DMS 273 (cell line): ENCODE measurements around the gene FGD6.
"Not testable (repeated sequence)": the region's sequence is repeated elsewhere in the genome, so short reads cannot be mapped to it uniquely, and the experiment has no call there.

Experiments used
- DNase-seq: peaks from one replicate; lab custom pipeline; 2025; ENCODE audit not compliant: unreplicated experiment; lab: John Stamatoyannopoulos, UW

FGD6 gene

DNA sequence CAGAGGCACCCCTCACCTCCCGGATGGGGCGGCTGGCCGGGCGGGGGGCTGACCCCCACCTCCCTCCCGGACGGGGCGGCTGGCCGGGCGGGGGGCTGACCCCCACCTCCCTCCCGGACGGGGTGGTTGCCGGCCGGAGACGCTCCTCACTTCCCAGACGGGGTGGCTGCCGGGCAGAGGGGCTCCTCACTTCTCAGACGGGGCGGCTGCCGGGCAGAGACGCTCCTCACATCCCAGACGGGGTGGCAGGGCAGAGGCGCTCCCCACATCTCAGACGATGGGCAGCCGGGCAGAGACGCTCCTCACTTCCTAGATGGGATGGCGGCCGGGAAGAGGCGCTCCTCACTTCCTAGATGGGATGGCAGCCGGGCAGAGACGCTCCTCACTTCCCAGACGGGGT lies 18.4 kb upstream of the FGD6 start:
- DNase-seq = not testable (repeated sequence)

DNA sequence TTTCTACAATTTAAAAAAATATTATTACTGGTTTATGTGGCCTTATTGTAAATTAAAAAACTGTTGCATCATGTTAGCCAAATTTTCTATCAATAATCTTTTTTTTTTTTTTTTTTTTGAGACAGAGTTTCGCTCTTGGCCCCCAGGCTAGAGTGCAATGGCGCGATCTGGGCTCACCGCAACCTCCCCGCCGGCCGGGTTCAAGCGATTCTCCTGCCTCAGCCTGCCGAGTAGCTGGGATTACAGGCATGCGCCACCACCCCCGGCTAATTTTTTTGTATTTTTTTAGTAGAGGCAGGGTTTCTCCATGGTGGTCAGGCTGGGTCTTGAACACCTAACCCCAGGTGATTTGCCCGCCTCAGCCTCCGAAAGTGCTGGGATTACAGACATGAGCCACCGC lies 16.9 kb upstream of the FGD6 start:
- DNase-seq = not testable (repeated sequence)

DNA sequence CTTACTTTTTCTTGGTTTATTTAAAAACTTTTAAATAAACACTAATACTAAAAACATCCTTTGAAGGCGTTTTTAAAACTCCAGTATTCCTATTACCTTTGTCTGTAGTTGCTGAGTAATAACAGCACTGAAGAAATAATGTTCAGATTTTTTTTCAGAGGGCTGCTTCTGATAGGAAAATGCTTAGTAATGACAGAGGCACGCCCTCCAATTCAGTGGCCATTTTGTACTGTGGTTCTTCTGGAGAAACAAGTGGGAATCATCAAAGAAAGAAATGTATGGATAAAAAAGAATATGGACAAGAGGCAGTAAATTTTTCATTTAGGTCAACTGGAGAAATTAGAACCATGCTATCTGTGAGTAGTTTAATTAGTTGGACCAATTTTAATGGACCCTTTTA lies 13.9 kb upstream of the FGD6 start:
- peak; percentile 12 for DNase-seq

DNA sequence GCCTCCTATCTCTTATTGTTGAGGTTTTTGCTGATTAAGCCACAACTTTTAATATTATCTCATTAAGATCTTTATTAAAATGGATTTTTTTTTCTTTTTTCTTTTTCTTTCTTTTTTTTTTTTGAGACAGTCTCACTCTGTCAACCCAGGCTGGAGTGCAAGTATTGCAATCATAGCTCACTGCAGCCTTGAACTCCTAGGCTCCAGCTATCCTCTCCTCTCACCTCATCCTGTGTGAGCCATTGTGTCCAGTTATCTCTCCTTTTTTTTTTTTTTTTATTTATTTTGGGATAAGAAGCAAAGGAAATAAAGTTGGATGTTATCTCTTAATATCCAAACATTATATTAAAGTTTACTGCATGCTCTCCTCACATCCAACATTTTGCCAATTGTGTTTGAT lies 13.0 kb upstream of the FGD6 start:
- no peak for DNase-seq

DNA sequence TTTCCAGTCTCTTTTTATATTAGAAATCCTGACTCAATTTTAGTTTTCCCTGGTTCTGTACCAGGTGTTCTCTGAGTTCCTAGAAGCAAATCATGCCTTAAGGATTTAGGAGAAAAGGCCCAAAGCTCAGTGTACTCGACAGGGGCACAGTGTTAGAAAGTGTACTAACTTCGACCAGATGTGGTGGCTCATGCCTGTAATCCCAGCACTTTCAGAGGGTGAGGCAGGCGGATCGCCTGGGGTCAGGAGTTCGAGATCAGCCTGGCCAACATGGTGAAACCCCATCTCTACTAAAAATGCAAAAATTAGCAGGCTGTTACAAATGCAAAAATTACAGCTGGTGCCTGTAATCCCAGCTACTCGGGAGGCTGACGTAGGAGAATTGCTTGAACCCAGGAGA lies 12.4 kb upstream of the FGD6 start:
- DNase-seq = no peak

DNA sequence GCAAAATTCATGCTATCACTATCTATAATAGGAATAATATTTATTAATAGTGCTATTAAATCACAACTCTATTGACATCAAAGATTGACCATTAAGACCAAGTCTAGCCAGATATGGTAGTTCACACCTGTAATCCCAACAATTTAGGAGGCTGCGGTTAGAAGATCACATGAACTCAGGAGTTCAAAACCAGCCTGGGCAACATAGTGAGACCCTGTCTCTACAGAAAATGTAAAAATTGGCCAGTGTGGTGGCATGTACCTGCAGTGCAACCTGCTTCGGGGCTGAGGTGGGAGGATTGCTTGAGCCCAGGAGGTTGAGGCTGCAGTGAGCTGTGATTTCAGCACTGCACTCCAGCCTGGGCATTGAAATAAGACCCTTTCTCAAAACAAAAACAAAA lies 11.3 kb upstream of the FGD6 start:
- no peak for DNase-seq

DNA sequence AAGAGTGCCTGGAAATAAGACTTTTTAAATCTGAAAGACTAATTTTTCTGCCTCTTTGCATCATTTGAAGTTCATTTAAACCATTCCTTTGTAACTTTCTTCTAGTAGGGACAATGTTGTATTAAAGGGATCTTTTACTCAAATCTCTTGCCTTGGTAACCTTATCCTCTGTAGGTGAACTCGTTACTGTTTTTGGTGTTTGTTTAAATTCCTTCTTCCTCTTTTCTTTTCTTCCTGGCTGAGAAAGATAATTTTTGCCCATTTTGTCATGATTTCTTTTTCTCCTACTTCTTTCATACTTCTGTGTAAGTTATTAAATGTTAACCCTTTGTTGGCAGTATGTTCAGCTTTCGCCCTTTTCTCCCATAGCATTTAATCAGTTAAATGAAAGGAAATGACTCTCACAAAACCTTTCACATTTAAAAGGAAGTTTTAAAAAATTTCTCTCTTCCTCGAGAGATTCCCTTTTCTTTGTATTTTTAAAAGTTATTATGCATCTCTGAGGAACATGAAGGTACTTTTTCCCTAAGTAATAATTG lies 10.6 kb upstream of the FGD6 start:
- DNase-seq = no peak

DNA sequence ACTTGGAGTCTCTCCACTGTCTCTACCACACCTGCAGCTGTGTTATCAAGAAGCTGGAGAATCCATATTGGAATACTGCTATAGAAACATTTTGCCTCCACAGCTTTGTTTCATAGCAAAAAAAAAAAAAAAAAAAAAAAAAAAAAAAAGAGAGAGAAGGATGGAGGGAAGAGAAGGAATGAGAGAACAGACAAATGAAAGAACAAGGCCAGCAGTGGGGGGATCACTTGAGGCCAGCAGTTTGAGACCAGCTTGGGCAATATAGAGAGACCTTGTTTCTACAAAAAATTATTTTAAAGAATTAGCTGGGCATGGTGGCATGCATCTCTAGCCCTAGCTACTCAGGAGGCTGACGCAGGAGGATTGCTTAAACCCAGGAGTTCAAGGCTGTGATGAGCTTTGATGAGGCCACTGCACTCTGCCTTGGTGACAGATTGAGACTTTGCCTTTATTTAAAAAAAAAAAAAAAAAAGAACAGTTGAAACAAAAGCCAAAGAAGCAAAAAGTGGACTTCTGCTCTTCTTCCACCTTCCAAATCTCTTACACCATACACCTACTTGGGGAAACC lies 8.5 kb upstream of the FGD6 start:
- no peak for DNase-seq

DNA sequence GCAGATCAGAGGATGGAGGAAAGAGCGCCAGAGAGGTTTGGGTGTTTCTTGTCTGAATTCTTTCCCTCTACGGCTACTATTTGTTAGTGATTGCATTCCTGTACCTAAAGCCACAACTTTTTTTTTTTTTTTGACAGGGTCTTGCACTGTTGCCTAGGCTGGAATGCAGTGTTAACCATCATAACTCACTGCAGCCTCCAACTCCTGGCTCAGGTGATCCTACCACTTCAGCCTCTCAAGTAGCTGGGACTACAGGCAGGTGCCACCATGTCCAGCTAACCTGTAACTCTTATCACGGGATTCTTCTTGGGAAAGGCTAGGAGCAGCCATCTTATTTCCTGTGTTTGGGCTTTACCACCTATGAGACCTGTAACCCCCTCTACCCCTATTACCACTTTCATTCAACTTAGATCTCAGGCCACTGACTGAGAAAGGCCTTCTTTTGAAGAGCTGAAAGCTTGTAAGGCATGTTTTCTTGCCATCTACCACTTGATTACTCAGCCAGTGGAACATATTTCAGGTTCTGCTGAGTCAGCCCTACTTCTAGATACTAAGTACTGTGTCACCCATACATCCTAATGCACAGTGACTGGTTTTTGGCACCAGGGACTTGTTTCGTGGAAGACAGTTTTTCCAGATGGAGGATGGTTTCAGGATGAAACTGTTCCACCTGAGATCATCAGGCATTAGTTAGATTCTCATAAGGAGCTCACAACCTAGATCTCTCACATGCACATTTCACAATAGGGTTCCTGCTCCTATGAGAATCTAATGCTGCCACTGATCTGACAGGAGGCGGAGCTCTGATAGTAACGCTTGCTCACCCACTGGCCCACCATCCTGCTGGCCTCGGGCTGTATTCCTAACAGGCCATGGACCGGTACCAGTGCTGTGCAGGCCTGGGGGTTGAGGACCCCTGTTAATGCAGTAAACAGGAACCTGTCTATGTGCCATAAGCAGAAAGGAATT lies 7.2 kb upstream of the FGD6 start:
- DNase-seq = no peak

DNA sequence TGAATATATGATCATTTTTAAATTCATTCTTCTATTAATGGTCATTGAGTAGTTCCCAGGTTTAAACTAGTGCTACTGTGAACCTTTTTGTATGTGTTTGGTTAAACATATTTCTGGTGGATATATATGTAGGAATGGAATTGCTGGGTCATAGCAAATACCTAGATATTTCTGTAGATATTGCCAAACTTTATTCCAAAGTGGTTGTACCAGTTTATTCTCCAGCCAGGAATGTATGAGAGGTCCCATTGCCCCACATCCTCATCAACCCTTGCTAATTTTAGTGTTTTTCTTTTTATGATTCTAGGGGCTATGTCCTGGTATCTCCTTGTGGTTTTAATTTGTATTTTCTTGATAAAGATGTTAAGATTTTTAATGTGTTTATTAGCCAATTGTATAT lies 3.5 kb upstream of the FGD6 start:
- DNase-seq = no peak

DNA sequence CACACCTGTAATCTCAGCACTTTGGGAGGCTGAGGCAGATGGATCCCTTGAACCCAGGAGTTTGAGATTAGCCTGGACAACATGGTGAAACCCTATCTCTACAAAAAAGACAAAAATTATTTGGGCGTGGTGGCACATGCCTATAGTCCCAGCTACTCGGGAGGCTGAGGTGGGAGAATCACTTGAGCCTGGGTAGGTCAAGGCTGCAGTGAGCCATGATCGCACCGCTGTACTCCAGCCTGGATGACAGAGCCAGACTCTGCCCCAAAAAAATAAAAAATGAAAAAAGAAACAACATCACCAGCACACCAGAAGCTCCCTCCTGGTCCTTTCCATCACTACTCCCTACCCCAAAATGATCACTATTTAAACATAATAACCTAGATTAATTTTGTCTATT lies 2.9 kb upstream of the FGD6 start:
- DNase-seq = no peak

DNA sequence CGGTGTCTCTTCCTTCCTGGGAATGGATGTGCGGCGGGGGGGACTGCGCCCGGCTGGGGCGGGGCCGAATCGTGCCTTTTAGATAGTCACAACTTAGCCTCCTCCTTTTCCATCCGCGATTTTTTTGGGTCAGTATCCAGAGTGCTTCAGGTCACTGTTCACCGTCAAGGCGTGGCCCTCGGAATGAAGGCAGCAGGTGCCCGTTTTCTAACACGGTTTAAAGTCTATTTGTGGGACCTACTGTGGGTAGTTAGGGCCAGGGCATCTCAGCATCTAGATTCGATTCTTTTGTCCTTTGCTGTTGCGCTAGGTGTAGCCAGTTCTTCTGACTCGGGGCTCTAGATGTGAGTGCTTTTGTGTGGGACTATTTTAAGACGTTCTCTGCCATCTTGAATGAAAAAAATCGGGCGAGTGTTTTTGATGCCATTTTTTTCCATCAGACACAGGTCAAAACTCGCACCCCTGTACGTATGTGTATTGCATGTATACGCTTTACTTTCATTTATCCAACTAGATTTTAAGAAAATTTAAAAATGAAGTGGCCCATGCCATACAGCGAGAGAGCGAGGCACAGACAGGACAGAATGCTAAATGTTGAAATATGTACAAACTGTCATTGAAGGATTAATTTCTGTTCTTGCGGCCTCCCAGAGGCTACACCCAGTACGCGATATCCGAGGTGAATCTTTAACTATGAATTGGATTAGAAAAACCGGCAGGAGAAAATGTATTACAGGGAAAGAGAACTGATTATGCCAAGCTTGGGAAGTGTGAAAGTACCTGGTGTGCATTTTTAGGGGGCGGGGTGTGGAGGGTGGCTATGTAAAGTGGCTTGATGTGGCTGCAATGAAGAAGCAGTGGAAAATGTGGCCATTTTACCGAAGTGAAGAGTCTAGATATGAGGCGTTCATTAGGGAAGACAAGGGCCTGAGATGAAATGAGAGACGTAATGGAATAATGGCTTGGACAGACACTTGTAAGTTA lies 1.2 kb upstream of the FGD6 start:
- DNase-seq = peak; percentile 88

DNA sequence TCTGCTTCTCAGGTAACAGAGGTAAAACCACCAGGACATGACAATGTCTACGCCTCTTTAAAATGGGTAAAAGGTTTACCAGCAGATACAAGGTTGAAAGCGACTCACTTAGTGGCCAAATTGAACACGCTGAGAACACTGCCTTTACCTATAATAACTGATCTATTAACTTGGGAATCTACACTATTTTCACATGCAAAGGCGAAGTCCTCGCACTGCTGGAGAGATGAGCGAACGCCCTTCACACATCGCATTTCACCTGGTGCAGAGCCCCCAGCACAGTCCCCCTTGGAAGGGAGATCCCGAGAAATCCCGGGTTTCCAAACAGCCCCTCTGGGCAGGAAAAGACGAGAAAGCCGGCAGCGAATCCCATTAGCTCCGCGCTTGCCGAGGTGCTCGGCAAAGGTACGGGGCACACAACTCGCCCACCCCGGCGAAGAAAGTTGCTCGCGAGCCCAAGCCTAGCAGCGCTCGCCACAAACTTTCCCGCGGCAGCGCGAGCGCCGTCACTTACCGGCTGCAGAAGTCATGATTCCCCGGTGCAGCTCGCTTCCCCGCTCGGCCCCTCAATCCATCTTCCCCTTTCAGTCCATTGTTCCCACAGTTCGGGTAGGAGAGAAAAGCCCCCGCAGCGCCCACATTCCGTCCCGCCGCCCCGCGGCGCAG lies 423 bp downstream of the FGD6 start:
- peak; percentile 85 for DNase-seq

DNA sequence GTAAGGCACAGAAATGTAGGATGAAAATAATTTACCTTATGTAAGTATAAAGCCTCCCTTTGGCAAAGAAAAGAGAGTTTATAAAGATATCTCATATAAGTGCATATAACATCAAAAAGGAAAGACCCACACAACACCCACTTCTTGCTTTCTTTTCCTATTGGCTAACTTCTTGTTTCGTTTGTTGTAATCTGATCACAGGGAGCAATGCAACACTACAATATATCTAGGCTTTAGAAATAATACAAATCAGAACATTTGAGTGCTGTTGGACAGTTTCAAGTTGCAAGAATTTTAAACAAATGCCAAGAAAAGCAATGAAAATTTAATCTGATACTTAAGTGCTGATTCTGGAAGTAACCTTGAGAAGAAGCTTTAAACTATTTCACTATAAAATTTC lies 1.3 kb downstream of the FGD6 start:
- DNase-seq = peak; percentile 48

DNA sequence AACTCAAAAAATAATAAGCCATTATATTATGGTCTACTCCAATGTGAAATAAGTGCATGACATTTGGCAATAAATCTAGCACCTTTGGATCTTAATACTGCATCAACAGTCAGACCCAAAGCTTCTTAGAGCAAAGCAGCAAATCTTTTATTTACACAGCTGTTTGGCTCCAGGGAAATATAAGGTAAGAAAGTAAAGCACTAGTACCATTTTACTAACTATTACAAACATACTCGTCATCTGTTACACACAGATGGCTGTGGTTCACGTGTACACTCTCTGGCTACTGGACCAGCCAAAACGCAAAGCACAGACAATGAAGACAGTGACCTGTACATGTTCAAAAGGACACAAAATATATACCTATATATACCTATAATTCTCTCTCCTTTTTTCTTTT lies 2.8 kb downstream of the FGD6 start:
- DNase-seq = peak; percentile 21

DNA sequence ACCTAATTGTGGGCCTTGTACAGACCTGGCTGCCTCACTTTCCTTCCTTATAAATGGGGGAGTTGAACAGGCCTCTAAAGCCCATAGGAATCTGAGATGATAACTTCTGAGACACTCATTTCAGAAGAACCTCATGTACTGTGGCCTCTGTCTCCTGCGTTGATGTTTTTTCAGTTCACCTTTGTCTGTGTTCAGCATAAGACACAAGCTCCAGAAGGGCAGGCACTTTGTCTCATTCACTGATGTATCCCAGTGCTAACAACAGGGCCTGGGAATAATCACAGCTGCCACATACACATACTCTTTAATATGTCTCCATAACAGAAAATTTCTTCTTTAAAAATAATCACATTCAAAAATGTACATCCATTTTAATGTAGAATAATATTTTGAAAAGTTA lies 3.3 kb downstream of the FGD6 start:
- no peak for DNase-seq

DNA sequence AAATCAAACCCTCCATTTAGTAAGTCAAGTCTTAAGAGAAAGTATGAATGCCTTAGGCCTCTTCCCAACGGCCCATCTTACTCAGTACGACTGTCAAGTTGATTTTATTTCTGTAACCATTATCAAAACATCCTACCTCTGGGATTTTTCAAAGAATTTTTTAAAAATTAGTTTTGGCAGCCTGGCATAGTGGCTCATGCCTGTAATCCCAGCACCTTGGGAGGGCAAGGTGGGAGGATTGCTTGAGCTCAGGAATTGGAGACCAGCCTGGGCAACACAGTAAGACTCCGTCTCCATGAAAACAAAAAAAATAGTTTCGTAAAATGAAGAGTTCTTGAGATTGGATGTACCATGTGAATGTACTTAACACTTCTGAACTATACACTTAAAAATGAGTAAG lies 4.1 kb downstream of the FGD6 start:
- DNase-seq = no peak

DNA sequence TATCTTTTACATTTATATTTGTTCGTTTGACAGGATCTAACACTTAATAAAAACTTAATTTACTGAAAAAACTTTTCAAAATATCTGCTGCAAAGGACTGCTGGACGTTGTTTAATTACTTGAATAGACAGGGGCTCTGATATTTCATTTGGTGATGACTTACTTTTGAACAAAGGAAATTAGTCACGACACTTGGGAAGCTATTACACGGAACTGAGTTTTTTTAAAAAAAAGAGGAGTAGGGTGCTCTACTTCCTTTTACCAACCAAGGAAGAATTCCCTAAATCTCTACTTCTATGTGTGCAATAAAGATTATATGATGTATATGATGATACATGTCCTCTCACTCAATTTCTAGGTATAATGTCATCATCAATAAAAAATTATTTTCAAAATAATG lies 4.7 kb downstream of the FGD6 start:
- no peak for DNase-seq

DNA sequence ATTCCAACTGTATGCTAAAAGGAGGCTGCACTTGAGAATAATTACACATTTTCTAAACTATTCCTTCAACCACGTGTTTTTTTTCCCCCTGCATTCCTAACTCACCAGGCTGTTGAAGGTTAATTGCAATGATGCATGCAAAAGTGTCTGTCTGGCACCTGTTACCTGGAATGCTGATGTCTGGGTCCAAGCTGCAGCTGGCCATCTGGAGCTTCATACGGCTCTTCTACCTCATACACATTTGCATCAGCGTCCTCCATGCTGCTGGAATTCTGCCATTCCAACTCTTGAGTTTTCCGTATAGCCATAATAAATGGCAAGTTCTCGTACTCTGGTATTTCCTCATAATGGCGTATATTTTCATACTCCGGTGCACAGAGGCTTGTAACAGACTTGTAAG lies 8.6 kb downstream of the FGD6 start:
- peak; percentile 67 for DNase-seq

DNA sequence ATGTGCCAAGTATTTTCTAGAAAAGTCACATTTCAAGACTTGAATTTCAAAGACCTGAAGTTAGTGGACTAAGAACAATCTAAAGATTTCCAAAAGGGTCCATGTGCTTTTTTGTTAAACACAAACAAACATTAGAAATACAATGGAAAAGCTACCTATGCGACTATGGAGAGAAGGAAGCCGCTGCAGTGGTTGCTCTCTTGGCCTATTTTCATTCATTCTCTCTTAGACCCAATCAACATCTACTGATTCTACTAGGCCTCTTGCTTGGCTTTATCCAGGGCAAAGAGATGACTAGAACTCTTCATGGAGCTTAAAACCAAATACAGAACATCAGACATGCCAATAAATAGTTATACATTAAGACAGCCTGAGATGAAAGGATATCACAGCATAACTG lies 9.9 kb downstream of the FGD6 start:
- no peak for DNase-seq

DNA sequence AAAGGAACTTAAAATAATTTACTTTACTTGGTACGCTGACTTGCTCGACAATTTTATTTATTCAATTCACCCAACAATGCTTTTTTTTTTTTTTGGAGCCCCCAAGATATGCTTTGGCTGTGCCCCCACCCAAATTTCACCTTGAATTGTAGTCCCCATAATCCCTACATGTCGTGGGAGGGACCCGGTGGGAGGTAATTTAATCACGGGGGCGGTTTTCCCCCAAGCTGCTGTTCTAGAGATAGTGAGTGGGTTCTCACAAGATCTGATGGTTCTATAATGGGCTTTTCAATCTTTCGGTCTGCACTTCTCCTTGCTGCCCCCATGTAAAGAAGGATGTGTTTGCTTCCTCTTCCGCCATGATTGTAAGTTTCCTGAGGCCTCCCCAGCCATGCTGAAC lies 10.4 kb downstream of the FGD6 start:
- DNase-seq = no peak
